ENCODE data around the gene FAM83D. TPM values are rescaled to one million over a fixed set of nuclear protein-coding genes. Genes with fewer than 3 reads are reported as not detected.

The FAM83D gene
- total RNA-seq, 1 experiment from 2014 or later = 48.1 TPM

- no peaks in the 10 kb centered on the region for H3K79me2 ChIP-seq (ENCODE audit: insufficient read depth, low read length)
- H3K23ac ChIP-seq (ENCODE audit: insufficient read length, low read depth, low read length) = no peak overlapping the region
- no peaks in the 10 kb centered on the region for H4K20me1 ChIP-seq (ENCODE audit: control insufficient read depth, insufficient read depth, insufficient read length)
- no peak for TF ChIP-seq CTCF (conservative IDR thresholded peaks at IDR 0.05)
- no peaks in the 10 kb centered on the region for H3K9me3 ChIP-seq (ENCODE audit: control insufficient read depth, low read depth, low read length)
- H4K91ac ChIP-seq (ENCODE audit: insufficient read length, low read depth, low read length) = no peak overlapping the region
- no peak for DNase-seq
- H3K4me1 ChIP-seq (ENCODE audit: insufficient read depth, low read length) = no peaks in the 10 kb centered on the region
- no peak overlapping the region for H2BK20ac ChIP-seq (ENCODE audit: low read depth, low read length, poor library complexity, severe bottlenecking)
- H3K79me1 ChIP-seq (ENCODE audit: insufficient read depth, low read depth, low read length, poor library complexity, severe bottlenecking) = peaks cover 5% of the 10 kb centered on the region
- no peak overlapping the region for H3K9ac ChIP-seq (ENCODE audit: extremely low read depth, insufficient read length, low read length)
- H3K27me3 Mint-ChIP-seq (ENCODE audit: low read depth) = no peaks in the 10 kb centered on the region
- H2BK15ac ChIP-seq (ENCODE audit: low read depth, low read length) = no peak overlapping the region
- peaks cover 69 to 92% (median 90%) of the 10 kb centered on the region in 3 experiments for H3K36me3 Mint-ChIP-seq (ENCODE audit: insufficient read depth in 1 of 3, low read depth in 3 of 3)
- H3K9me3 Mint-ChIP-seq = no peaks in the 10 kb centered on the region; a peak in 1 of 5 replicates
- no peak overlapping the region for H3K4ac ChIP-seq (ENCODE audit: low read depth, low read length)
- H3K27me3 ChIP-seq (ENCODE audit: insufficient read depth, low read length) = no peaks in the 10 kb centered on the region
- no peak overlapping the region for H2AK5ac ChIP-seq (ENCODE audit: insufficient read length, low read length)
- no peak overlapping the region; a peak in 1 of 7 replicates for H3K27ac Mint-ChIP-seq
- H3T11ph ChIP-seq (ENCODE audit: low read length) = no peak overlapping the region
- H3K4me3 Mint-ChIP-seq = no peak overlapping the region
- H3K4me1 Mint-ChIP-seq = peaks cover 4 to 9% of the 10 kb centered on the region in 2 experiments; a peak in 3 of 4 replicates
- no peak overlapping the region for H3K56ac ChIP-seq (ENCODE audit: insufficient read length, low read depth, low read length)
- H2AFZ ChIP-seq (ENCODE audit: low read length) = no peak overlapping the region
- H3K4me2 ChIP-seq (ENCODE audit: insufficient read depth, insufficient read length, low read length) = no peak overlapping the region
- no peak overlapping the region for H4K8ac ChIP-seq (replicated peaks; ENCODE audit: insufficient read length, low read depth, low read length)
- WGBS (ENCODE audit: extremely low coverage, insufficient read length, low lambda C conversion rate) = no CpG with 5 or more reads among the region's 2 CpGs
- no peak overlapping the region for H4K5ac ChIP-seq (ENCODE audit: insufficient read length, low read depth, low read length)
- no peak overlapping the region for H2BK12ac ChIP-seq (ENCODE audit: insufficient read length, low read depth, low read length)
- H3K18ac ChIP-seq (ENCODE audit: insufficient read length, low read depth, low read length) = no peak overlapping the region
- no peak overlapping the region for H2BK5ac ChIP-seq (ENCODE audit: insufficient read length, low read length)
- no peak overlapping the region for H2BK120ac ChIP-seq (ENCODE audit: low read depth, low read length, poor library complexity, severe bottlenecking)
- no peak overlapping the region for H3K14ac ChIP-seq (ENCODE audit: insufficient read depth, low read length)
- no peak overlapping the region for H3K27ac ChIP-seq (ENCODE audit: insufficient read length, low read depth, low read length)
- no peaks in the 10 kb centered on the region for H3K23me2 ChIP-seq (ENCODE audit: insufficient read length, low read depth, low read length, poor library complexity, severe bottlenecking)
Observed at GRCh38 chr20:38950254-38950653, 24.0 kb downstream of the FAM83D start.
